Epithelial cell of esophagus (primary cell): ENCODE measurements around the gene TRAF7.

ENCODE experiments used
- DNase-seq: peaks from one replicate; pipeline ENCODE4 v3.0.0; 2010; ENCODE audit warnings: low read depth
- H3K4me3 ChIP-seq: 2 replicates; pipeline ENCODE4 v1.5.1; 2011; ENCODE audit warnings: mild to moderate bottlenecking, low read length, control low read depth
- CTCF ChIP-seq: IDR thresholded peaks from 2 replicates; pipeline ENCODE4 v1.5.1; 2011; ENCODE audit warnings: low read depth, mild to moderate bottlenecking, low read length, control low read depth, inconsistent platforms; ENCODE audit not compliant: insufficient read depth; ENCODE audit errors: missing control alignments

Gene TRAF7

GRCh38 chr16:2186505-2186904 lies 30.9 kb downstream of the TRAF7 start:
- no peak overlapping the region for H3K4me3 ChIP-seq
- no peak for DNase-seq
- TF ChIP-seq CTCF, result no peak

- no peak overlapping the region for H3K4me3 ChIP-seq
- TF ChIP-seq CTCF, result no peak
- DNase-seq, result no peak
Measured at GRCh38 chr16:2187212-2187611, 31.6 kb downstream of the TRAF7 start.

- no peak for TF ChIP-seq CTCF
- no peak overlapping the region for H3K4me3 ChIP-seq
- DNase-seq, result no peak
Measured at GRCh38 chr16:2188395-2188794, 32.8 kb downstream of the TRAF7 start.

- H3K4me3 ChIP-seq, result no peak overlapping the region
- no peak for TF ChIP-seq CTCF
- DNase-seq, result no peak
Measured at GRCh38 chr16:2189252-2189893, 33.8 kb downstream of the TRAF7 start.

- DNase-seq, result no peak
- no peak for TF ChIP-seq CTCF
- no peak overlapping the region for H3K4me3 ChIP-seq
Measured at GRCh38 chr16:2190002-2190658, 34.5 kb downstream of the TRAF7 start.

GRCh38 chr16:2190659-2191445 lies 35.3 kb downstream of the TRAF7 start:
- TF ChIP-seq CTCF, result no peak
- DNase-seq, result no peak
- no peak overlapping the region for H3K4me3 ChIP-seq
